NB4 (cell line): ENCODE data around the gene BHMT2.

ENCODE experiments used
- CTCF ChIP-seq: IDR thresholded peaks from one replicate; pipeline ENCODE4 v1.5.1; 2012; ENCODE audit warnings: low read depth, low read length
- MYC ChIP-seq: IDR thresholded peaks from 2 replicates; pipeline ENCODE4 v1.6.1; 2011; ENCODE audit warnings: low read depth, low read length
- POLR2A ChIP-seq: IDR thresholded peaks from 2 replicates; pipeline ENCODE4 v1.6.1; 2011; ENCODE audit warnings: mild to moderate bottlenecking; ENCODE audit not compliant: insufficient read length; ENCODE audit errors: extremely low read depth
- TF ChIP-seq, protein P1 (sequence below): IDR thresholded peaks from 2 replicates; pipeline ENCODE4 v1.6.1; 2011; ENCODE audit warnings: low read depth, low read length

GRCh38 chr5:79093762-79094161 is 24.2 kb downstream of the BHMT2 start:
- TF ChIP-seq POLR2A: no peak
- no peak for TF ChIP-seq CTCF
- TF ChIP-seq, protein P1, sequence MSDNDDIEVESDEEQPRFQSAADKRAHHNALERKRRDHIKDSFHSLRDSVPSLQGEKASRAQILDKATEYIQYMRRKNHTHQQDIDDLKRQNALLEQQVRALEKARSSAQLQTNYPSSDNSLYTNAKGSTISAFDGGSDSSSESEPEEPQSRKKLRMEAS: no peak
- no peak for TF ChIP-seq MYC
